ENCODE data around the gene SNX15. TPM values are rescaled to one million over a fixed set of nuclear protein-coding genes. Genes with fewer than 3 reads are reported as not detected.

Gene SNX15
- total and polyA plus RNA-seq, 7 donors: 15.6 to 66.5 (median 21.7) TPM

GRCh38 chr11:65085446-65085845 is 58.2 kb downstream of the SNX15 start:
- DNase-seq: no peak
- Histone ChIP-seq H3K4me1 (peaks cover 23% of the 10 kb centered on the region), H3K27me3 (ENCODE audit: insufficient read depth in 3 of 3, low read length in 2 of 3) (no peaks in the 10 kb centered on the region), H3K36me3 (ENCODE audit: insufficient read depth in 1 of 2, low read depth in 1 of 2) (peaks cover 3 to 50% of the 10 kb centered on the region in 2 donors), H3K9me3 (no peaks in the 10 kb centered on the region), H3K4me3 (peak overlapping the region; percentile 84), H3K27ac (no peak overlapping the region)
- intact Hi-C loops (cut with DNase I): loop anchor here in 1 of 2 donors (2.0 kb wide), 1 partner anchor 35 kb away; no protein-coding TSS in a partner anchor
- WGBS, 3 donors: 86 to 90% (median 86%) methylated on average over 4 of the region's 4 CpGs
- no peak for ATAC-seq
- no peak for TF ChIP-seq CTCF (IDR thresholded peaks at IDR 0.05)

GRCh38 chr11:65086809-65087208 is 59.6 kb downstream of the SNX15 start:
- H3K4me1 ChIP-seq: peaks cover 23% of the 10 kb centered on the region
- intact Hi-C loops (cut with DNase I): no loop called here
- H3K9me3 ChIP-seq: no peaks in the 10 kb centered on the region
- H3K27me3 ChIP-seq (ENCODE audit: insufficient read depth in 3 of 3, low read length in 2 of 3): no peaks in the 10 kb centered on the region
- DNase-seq: no peak
- TF ChIP-seq CTCF (IDR thresholded peaks at IDR 0.05): no peak
- no peak overlapping the region for H3K4me3 ChIP-seq
- 88 to 91% (median 90%) methylated on average over 9 of the region's 9 CpGs for WGBS, 3 donors
- ATAC-seq: no peak
- peaks cover 3 to 50% of the 10 kb centered on the region in 2 donors for H3K36me3 ChIP-seq (ENCODE audit: insufficient read depth in 1 of 2, low read depth in 1 of 2)
- H3K27ac ChIP-seq: no peak overlapping the region

GRCh38 chr11:65087216-65087615 is 60.0 kb downstream of the SNX15 start:
- 84 to 91% (median 88%) methylated on average over 11 of the region's 11 CpGs for WGBS, 3 donors
- no peak for ATAC-seq
- no peak for DNase-seq
- intact Hi-C loops (cut with DNase I): no loop called here
- no peak overlapping the region for H3K4me3 ChIP-seq
- no peaks in the 10 kb centered on the region for H3K9me3 ChIP-seq
- H3K36me3 ChIP-seq (ENCODE audit: insufficient read depth in 1 of 2, low read depth in 1 of 2): peaks cover 3 to 50% of the 10 kb centered on the region in 2 donors
- no peaks in the 10 kb centered on the region for H3K27me3 ChIP-seq (ENCODE audit: insufficient read depth in 3 of 3, low read length in 2 of 3)
- no peak overlapping the region for H3K27ac ChIP-seq
- TF ChIP-seq CTCF (IDR thresholded peaks at IDR 0.05): no peak
- peaks cover 23% of the 10 kb centered on the region for H3K4me1 ChIP-seq

- TF ChIP-seq CTCF (IDR thresholded peaks at IDR 0.05): no peak
- Histone ChIP-seq H3K9me3 (no peaks in the 10 kb centered on the region), H3K36me3 (ENCODE audit: insufficient read depth in 1 of 2, low read depth in 1 of 2) (peaks cover 3 to 50% of the 10 kb centered on the region in 2 donors), H3K4me1 (peaks cover 23% of the 10 kb centered on the region), H3K4me3 (no peak overlapping the region), H3K27ac (no peak overlapping the region), H3K27me3 (ENCODE audit: insufficient read depth in 3 of 3, low read length in 2 of 3) (no peaks in the 10 kb centered on the region)
- no peak for DNase-seq
- intact Hi-C loops (cut with DNase I): no loop called here
- ATAC-seq: no peak
- WGBS, 3 donors: 89 to 91% (median 90%) methylated on average over 15 of the region's 15 CpGs
Observed at GRCh38 chr11:65087827-65088226, 60.6 kb downstream of the SNX15 start.

GRCh38 chr11:65089621-65090020 is 62.4 kb downstream of the SNX15 start:
- Histone ChIP-seq H3K9me3 (no peaks in the 10 kb centered on the region), H3K27ac (no peak overlapping the region), H3K36me3 (ENCODE audit: insufficient read depth in 1 of 2, low read depth in 1 of 2) (peaks cover 3 to 50% of the 10 kb centered on the region in 2 donors), H3K4me3 (no peak overlapping the region), H3K27me3 (ENCODE audit: insufficient read depth in 3 of 3, low read length in 2 of 3) (no peaks in the 10 kb centered on the region), H3K4me1 (peaks cover 12% of the 10 kb centered on the region)
- intact Hi-C loops (cut with DNase I): no loop called here
- DNase-seq: no peak
- 92 to 95% (median 94%) methylated on average over 4 of the region's 4 CpGs for WGBS, 3 donors
- TF ChIP-seq CTCF (IDR thresholded peaks at IDR 0.05): no peak
- no peak for ATAC-seq

Data from psoas muscle (tissue), 8 donors.